ENCODE data around the gene SDHAF3.

GRCh38 chr7:97119747-97120146 lies 2.2 kb downstream of the SDHAF3 start:
- TF ChIP-seq, protein P1, sequence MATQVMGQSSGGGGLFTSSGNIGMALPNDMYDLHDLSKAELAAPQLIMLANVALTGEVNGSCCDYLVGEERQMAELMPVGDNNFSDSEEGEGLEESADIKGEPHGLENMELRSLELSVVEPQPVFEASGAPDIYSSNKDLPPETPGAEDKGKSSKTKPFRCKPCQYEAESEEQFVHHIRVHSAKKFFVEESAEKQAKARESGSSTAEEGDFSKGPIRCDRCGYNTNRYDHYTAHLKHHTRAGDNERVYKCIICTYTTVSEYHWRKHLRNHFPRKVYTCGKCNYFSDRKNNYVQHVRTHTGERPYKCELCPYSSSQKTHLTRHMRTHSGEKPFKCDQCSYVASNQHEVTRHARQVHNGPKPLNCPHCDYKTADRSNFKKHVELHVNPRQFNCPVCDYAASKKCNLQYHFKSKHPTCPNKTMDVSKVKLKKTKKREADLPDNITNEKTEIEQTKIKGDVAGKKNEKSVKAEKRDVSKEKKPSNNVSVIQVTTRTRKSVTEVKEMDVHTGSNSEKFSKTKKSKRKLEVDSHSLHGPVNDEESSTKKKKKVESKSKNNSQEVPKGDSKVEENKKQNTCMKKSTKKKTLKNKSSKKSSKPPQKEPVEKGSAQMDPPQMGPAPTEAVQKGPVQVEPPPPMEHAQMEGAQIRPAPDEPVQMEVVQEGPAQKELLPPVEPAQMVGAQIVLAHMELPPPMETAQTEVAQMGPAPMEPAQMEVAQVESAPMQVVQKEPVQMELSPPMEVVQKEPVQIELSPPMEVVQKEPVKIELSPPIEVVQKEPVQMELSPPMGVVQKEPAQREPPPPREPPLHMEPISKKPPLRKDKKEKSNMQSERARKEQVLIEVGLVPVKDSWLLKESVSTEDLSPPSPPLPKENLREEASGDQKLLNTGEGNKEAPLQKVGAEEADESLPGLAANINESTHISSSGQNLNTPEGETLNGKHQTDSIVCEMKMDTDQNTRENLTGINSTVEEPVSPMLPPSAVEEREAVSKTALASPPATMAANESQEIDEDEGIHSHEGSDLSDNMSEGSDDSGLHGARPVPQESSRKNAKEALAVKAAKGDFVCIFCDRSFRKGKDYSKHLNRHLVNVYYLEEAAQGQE (IDR thresholded peaks at IDR 0.05; ENCODE audit: insufficient read depth in 1 of 2, low read depth in 2 of 2, low read length in 2 of 2): no peak
- TF ChIP-seq POLR2AphosphoS5 (IDR thresholded peaks at IDR 0.05; ENCODE audit: low read depth, low read length): no peak
- no peak for TF ChIP-seq SIN3A (IDR thresholded peaks at IDR 0.05; ENCODE audit: borderline replicate concordance, insufficient read depth, low read length)
- TF ChIP-seq TAF1 (IDR thresholded peaks at IDR 0.05; ENCODE audit: borderline replicate concordance, insufficient read depth, low read length): no peak
